HepG2 (cell line): Measurements from ENCODE around the gene CISD1. TPM values are rescaled to one million over a fixed set of nuclear protein-coding genes. Genes with fewer than 3 reads are reported as not detected.

Source experiments
- FOXJ3 ChIP-seq: sonication (generic); formaldehyde crosslinking; IDR thresholded peaks from 2 replicates; pipeline ENCODE4 v1.4.0; 2020; ENCODE audit warnings: missing genetic modification reagents, mild to moderate bottlenecking, borderline replicate concordance
- FOXK1 ChIP-seq: sonication (generic); formaldehyde crosslinking; IDR thresholded peaks from 2 replicates; pipeline ENCODE4 v1.4.0; 2020; ENCODE audit warnings: low read depth, missing genetic modification reagents, borderline replicate concordance
- HBP1 ChIP-seq: IDR thresholded peaks from 2 replicates; pipeline ENCODE4 v1.6.1; 2016; ENCODE audit warnings: low read depth, control low read depth
- IKZF4 ChIP-seq: sonication (generic); formaldehyde crosslinking; IDR thresholded peaks from 2 replicates; pipeline ENCODE4 v1.5.1; 2020; ENCODE audit warnings: borderline replicate concordance, mild to moderate bottlenecking, low read depth, missing genetic modification reagents; ENCODE audit errors: not compliant biosample characterization
- JUN ChIP-seq: sonication (generic); formaldehyde crosslinking; IDR thresholded peaks from 2 replicates; pipeline ENCODE4 v1.4.0; 2020; ENCODE audit warnings: mild to moderate bottlenecking, missing genetic modification reagents
- REL ChIP-seq: sonication (generic); formaldehyde crosslinking; conservative IDR thresholded peaks from 2 replicates; pipeline ENCODE4 v1.8.0; 2022; ENCODE audit warnings: mild to moderate bottlenecking, missing genetic modification reagents, moderate library complexity
- TEAD2 ChIP-seq: sonication (generic); formaldehyde crosslinking; IDR thresholded peaks from 2 replicates; pipeline ENCODE4 v1.9.0; 2021; ENCODE audit warnings: missing genetic modification reagents
- WIZ ChIP-seq: sonication (generic); formaldehyde crosslinking; IDR thresholded peaks from 2 replicates; pipeline ENCODE4 v1.5.1; 2020; ENCODE audit warnings: mild to moderate bottlenecking, missing genetic modification reagents
- ZBTB46 ChIP-seq: sonication (generic); formaldehyde crosslinking; IDR thresholded peaks from 2 replicates; pipeline ENCODE4 v1.4.0; 2020; ENCODE audit warnings: mild to moderate bottlenecking, missing genetic modification reagents, borderline replicate concordance
- ZBTB7B ChIP-seq: sonication (generic); formaldehyde crosslinking; IDR thresholded peaks from 2 replicates; pipeline ENCODE4 v1.4.0; 2020; ENCODE audit warnings: missing genetic modification reagents
- ZNF354B ChIP-seq: sonication (generic); formaldehyde crosslinking; IDR thresholded peaks from 2 replicates; pipeline ENCODE4 v1.8.0; 2022; ENCODE audit warnings: mild to moderate bottlenecking, missing genetic modification reagents
- ZNF383 ChIP-seq: sonication (generic); formaldehyde crosslinking; IDR thresholded peaks from 2 replicates; pipeline ENCODE4 v1.4.0; 2020; ENCODE audit warnings: missing genetic modification reagents, mild to moderate bottlenecking, borderline replicate concordance
- ZNF737 ChIP-seq: sonication (generic); formaldehyde crosslinking; IDR thresholded peaks from 2 replicates; pipeline ENCODE4 v1.5.0; 2020; ENCODE audit warnings: missing genetic modification reagents, mild to moderate bottlenecking, borderline replicate concordance
- ZNF75D ChIP-seq: sonication (generic); formaldehyde crosslinking; IDR thresholded peaks from 2 replicates; pipeline ENCODE4 v1.8.1; 2023; ENCODE audit warnings: missing genetic modification reagents, mild to moderate bottlenecking, borderline replicate concordance
- ZNF777 ChIP-seq: sonication (generic); formaldehyde crosslinking; IDR thresholded peaks from 2 replicates; pipeline ENCODE4 v1.4.0; 2020; ENCODE audit warnings: missing genetic modification reagents
- polyA plus RNA-seq, 8 experiments: library from polyadenylated mRNA; depleted of rRNA in 3 of 8; stranded (reverse) in 7 of 8; unstranded in 1 of 8; fragments of >200 nt; fragmentation: Illumina TruSeq in 4 of 8; extraction: Trizol in 4 of 8; gene quantifications; 2 replicates each; pipeline versions ENCODE4 v1.2.1 to v1.2.3, GENCODE V29; 2011 to 2016; ENCODE audit warnings: low read depth in 4 of 8, missing spikeins in 1 of 8, mixed read lengths in 1 of 8; ENCODE audit not compliant: insufficient read depth in 1 of 8
- total RNA-seq, 5 experiments: library from RNA; depleted of rRNA; stranded (reverse); fragments of >200 nt; fragmentation: Illumina TruSeq; extraction: Trizol; gene quantifications; 2 replicates each; pipeline ENCODE4 v1.2.3, GENCODE V29; 2016; ENCODE audit warnings: low read depth in 1 of 5
- TF ChIP-seq, protein P1 (sequence below): sonication (generic); formaldehyde crosslinking; IDR thresholded peaks from 2 replicates; pipeline ENCODE4 v1.5.1; 2020; ENCODE audit warnings: mild to moderate bottlenecking, missing genetic modification reagents, moderate library complexity
- TF ChIP-seq, protein P2 (sequence below): sonication (generic); formaldehyde crosslinking; conservative IDR thresholded peaks from 2 replicates; pipeline ENCODE4 v1.4.0; 2020; ENCODE audit warnings: missing genetic modification reagents
- TF ChIP-seq, protein P3 (sequence below): sonication (generic); formaldehyde crosslinking; IDR thresholded peaks from 2 replicates; pipeline ENCODE4 v1.8.1; 2023; ENCODE audit warnings: mild to moderate bottlenecking, missing genetic modification reagents

CISD1 gene
- total and polyA plus RNA-seq, 2 of the 13 experiments (the other 11 are each of a cell fraction or from before 2014, with no cell fraction given), result 63.4 to 78.9 TPM

DNA sequence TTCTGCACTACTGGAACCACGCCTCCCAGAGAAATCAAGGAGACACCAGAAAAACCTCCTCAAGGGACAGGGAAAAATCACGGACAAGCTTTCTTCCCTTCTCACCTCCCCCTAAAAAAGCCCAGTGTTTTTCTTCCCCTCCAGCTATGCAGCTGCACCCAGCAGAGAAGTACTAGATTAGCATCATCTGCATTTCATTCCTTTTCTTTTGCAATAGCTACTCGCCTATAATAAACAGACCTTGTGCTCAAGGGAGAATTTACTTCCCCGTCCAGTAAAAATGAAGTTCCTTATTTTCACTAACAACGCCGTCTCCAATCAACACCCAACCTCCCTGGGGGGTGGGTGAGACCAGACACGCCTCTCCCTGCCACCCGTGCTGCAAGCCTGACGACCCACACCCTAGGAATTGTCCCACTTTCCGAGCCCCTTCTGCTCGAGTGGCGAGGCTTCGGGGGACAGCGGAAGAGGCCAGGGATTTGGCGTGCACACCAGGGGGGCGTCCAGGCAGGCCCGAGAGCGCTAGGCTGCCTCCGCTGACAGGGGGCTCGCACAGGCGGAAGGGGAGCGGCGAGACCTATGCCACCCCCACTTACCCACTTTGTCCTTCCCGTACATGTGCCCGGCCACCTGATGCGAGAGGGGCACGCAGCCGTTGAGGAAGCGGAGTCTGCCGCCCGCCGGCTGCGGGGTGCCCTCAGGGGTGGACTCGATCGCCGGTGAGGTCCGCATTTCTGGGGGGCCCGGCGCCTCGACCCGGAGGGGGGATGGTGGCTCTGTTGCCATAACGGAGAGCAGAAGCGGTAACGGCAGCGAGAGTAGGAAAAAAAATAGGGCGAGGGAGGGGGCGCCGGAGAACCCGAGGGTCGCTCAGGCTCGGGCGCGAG lies 1.9 kb upstream of the CISD1 start (continued):
- TF ChIP-seq, protein P1, sequence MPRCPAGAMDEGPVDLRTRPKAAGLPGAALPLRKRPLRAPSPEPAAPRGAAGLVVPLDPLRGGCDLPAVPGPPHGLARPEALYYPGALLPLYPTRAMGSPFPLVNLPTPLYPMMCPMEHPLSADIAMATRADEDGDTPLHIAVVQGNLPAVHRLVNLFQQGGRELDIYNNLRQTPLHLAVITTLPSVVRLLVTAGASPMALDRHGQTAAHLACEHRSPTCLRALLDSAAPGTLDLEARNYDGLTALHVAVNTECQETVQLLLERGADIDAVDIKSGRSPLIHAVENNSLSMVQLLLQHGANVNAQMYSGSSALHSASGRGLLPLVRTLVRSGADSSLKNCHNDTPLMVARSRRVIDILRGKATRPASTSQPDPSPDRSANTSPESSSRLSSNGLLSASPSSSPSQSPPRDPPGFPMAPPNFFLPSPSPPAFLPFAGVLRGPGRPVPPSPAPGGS, result no peak; the same call in 1 of the 2 replicates
- TF ChIP-seq FOXJ3 (CRISPR knock-in tag) (no peak), ZNF383 (peak; percentile 76; the same call in 1 of the 2 replicates), JUN (no peak), TEAD2 (CRISPR knock-in tag) (no peak), WIZ (no peak), HBP1 (no peak), FOXK1 (no peak), ZNF354B (CRISPR knock-in tag) (no peak), ZNF737 (CRISPR knock-in tag) (no peak), REL (CRISPR knock-in tag) (0 out of 2 replicates have a peak, but pooled peaks have one; percentile 5), ZNF75D (no peak), ZNF777 (CRISPR knock-in tag) (peak; percentile 53), IKZF4 (CRISPR knock-in tag) (no peak), ZBTB7B (peak; percentile 62; the same call in 1 of the 2 replicates), ZBTB46 (CRISPR knock-in tag) (no peak)
- TF ChIP-seq, protein P2, sequence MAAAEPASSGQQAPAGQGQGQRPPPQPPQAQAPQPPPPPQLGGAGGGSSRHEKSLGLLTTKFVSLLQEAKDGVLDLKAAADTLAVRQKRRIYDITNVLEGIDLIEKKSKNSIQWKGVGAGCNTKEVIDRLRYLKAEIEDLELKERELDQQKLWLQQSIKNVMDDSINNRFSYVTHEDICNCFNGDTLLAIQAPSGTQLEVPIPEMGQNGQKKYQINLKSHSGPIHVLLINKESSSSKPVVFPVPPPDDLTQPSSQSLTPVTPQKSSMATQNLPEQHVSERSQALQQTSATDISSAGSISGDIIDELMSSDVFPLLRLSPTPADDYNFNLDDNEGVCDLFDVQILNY (CRISPR knock-in tag), result no peak
- TF ChIP-seq, protein P3, sequence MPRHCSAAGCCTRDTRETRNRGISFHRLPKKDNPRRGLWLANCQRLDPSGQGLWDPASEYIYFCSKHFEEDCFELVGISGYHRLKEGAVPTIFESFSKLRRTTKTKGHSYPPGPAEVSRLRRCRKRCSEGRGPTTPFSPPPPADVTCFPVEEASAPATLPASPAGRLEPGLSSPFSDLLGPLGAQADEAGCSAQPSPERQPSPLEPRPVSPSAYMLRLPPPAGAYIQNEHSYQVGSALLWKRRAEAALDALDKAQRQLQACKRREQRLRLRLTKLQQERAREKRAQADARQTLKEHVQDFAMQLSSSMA (CRISPR knock-in tag), result no peak
